HPDE6-E6E7 (cell line): ENCODE results near the gene PARP6.

Source experiments
- DNase-seq: peaks from one replicate; pipeline ENCODE4 v3.0.0; 2011; ENCODE audit warnings: missing footprints; ENCODE audit errors: extremely low spot score

The PARP6 gene, protein sequence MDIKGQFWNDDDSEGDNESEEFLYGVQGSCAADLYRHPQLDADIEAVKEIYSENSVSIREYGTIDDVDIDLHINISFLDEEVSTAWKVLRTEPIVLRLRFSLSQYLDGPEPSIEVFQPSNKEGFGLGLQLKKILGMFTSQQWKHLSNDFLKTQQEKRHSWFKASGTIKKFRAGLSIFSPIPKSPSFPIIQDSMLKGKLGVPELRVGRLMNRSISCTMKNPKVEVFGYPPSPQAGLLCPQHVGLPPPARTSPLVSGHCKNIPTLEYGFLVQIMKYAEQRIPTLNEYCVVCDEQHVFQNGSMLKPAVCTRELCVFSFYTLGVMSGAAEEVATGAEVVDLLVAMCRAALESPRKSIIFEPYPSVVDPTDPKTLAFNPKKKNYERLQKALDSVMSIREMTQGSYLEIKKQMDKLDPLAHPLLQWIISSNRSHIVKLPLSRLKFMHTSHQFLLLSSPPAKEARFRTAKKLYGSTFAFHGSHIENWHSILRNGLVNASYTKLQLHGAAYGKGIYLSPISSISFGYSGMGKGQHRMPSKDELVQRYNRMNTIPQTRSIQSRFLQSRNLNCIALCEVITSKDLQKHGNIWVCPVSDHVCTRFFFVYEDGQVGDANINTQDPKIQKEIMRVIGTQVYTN

DNA sequence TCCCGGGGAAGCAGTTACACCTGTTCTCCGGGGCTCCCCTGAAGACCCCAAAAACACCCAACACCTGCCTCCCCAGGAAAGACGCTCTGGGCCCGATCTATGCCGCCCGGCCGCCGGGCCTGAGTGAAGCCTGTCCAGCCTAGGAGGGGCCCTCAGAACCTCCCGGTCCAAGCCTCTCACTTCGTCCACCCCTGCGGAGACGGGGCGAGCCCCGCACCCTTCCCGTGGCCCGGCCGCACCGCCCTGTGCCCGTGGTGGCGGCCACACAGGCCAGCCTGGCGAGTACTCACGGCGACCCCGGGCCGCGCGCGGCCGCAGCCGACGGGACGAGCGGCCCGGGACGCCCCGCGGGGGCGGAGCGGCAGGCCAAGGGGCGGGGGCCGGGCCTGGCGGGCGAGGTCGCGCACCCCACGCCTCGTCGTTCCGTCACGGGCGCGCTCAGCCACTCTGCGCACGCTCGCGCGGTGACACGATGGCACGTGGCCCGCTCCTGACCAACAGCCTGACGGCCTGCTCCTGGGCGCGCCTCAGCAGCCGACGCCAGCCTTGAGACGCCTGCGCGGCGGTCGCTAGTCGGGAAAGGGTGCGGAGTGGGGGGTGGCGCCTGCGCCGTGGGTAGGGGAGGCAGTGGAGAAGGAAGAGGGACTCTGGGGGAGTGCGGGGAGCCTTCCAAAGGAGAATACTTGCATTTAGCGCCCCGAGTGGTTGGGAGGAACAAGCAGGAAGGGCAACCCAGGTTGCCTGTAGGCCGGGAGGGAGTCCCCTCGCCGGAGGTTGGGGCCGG lies at the start of gene PARP6:
Gene PARP6 (minus strand): TSS at position 342 of the 784 bp plus-strand sequence. CDS start 5,077 bp downstream, outside the sequence.
- peak; percentile 100 for DNase-seq

DNA sequence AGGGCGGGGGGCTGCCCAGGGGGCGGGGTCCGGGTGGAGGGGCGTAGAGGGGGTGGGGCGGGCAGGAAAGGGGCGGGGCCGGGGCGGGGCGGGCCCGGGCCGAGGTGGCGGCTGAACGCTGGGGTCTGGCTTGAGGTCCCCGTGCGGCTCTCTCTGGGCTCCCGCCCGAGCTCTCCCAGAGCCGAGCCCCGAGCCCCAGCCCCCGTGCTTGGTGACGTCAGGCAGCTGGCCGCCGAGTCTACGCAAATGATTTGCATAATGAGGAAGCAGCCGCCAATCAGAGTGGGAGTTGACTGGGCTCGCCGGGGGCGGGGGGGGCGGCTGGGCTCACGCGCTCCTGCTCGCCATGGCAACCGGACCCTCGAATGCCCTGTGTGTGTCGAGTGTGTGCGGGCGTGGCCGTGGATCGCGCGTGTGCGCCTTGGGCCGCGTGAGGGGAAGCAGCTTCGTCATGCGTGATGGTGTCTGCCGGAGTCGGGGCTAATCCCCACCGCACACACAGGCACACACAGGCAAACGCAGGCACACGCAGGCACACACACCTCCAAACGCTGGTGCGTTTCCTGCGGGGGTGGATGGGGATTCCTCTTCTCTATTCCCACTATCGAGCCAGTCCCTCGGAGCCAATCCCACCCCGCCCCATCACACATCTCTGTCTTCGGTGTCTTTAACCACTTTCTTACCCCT lies 47.8 kb upstream of the PARP6 start, which contains the start of gene CELF6:
Gene CELF6 (minus strand): TSS at position 173 of the 687 bp plus-strand sequence. CDS start 283 bp downstream, outside the sequence.
- peak; percentile 70 for DNase-seq

DNA sequence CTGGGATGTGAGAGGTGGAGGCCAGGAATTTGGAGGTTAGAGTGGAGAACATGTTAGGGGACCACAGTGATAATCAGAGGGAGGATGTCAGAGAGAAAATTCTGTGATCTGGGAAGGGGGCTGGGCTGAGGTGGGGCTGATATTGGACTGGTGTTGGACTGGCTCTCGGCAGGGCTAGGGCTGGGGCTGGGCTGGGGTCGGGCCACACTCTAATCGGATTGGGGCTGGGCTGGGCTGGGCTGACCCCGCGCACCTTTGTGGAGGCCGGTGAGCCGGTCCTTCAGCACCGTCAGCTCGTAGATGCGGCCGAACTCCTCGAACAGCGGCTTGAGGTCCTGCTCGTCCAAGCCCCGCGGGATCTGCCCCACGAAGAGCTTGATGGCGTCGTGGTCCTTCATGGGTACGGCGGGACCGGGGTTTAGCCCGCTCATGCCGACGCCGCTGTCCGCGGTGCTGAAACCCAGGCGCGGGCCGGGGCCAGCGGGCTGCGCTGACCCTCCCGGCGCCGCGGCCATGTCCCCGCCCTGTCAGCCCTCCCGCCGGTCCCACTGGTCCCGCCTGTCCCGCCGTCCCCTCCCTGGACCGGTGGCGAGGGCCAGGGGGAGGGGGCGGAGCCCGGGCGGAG lies 47.1 kb upstream of the PARP6 start:
- DNase-seq: peak; percentile 59

DNA sequence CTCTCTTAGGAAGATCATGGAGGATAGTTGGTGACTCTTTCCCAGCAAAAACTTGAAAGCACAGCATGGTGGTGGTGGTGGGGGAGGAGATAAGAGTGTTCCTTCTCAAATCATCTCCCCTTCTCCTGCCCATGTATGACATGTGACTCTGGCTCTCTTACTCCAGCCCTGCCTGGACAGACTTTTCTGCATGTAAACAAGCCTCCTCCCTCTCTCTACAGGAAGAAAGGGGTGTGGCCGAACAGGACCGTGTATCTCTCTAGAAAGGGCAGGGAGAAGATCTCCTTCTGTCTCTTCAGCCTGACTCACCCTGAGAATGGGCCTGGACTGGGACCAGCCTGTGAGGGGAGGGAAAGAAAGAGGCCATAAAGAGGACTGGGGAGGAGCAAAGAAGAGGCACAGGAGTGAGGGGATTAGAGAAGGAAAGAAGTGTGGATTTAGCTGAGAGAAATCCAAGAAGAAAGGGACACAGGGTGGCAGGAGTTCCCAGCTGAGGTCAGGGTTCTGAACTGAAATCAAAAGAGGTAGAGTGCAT lies 46.1 kb upstream of the PARP6 start:
- DNase-seq: no peak

DNA sequence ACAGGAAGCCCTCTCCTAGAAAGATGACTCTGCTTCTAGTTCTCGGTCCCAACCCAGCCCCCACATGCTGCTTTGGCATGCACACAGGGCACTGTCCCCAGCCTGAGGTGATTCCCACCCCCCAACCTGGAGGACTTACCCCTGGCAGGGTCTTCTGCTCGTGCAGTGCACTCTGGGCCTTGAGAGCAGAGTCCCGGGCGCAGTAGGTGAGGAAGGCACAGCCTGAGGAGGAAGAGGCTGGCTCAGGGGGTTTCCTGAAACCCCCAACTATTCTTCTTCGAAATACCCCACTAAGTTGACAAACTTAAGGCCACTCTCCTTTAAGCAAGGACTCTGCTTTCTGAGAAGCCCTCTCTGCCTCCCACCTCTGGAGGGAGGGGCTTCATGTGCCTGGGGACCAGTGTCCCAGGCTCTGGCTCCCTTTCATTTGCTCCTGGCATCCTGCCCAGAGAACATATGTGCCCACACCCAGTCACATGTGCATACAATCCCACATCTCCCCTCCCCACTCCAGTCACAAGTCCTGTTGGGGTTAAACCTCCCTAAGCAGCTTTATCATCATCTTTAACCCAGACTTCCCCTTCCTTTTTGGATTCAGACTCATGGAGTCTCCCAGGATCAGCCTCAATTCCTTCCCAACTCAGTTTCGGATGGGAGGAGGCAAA lies 43.5 kb upstream of the PARP6 start:
- no peak for DNase-seq

DNA sequence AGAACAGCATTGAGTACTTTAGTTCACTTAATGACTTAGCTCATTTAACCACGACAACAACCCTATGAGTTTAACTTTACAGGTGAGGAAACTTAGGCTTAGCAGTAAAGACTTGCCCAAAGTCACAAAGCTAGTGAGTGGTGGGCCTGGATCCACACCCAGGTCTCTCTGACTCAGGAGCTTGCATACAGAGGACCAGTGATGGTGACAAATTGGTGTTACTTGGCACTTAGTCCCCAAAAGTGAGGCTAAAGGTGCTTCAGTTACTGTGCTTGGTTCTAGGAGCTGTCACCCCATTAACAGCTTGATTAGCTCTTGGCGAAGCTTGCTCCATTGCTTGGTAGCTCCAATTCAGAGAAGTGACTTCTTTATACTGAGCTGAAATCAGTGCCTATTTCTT lies 41.5 kb upstream of the PARP6 start:
- DNase-seq: no peak

DNA sequence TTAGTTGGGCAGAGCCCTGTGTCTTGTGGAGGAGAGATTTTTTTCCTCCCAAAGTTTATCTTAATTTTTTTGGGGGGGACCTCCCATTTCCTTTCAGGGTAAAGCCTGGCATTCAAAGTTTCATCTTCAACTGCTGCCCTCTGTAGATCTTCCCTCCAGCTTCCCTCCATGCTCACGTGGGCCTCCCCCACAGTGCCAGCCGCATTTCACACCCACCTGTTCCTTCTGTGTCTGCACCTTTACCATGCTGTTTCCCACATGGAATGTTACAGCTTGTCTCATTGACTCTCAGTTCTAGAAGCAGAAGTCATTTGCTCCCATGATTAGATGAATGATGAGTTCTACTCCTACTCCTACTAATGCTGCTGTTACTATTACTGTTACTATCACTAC lies 41.1 kb upstream of the PARP6 start:
- no peak for DNase-seq

DNA sequence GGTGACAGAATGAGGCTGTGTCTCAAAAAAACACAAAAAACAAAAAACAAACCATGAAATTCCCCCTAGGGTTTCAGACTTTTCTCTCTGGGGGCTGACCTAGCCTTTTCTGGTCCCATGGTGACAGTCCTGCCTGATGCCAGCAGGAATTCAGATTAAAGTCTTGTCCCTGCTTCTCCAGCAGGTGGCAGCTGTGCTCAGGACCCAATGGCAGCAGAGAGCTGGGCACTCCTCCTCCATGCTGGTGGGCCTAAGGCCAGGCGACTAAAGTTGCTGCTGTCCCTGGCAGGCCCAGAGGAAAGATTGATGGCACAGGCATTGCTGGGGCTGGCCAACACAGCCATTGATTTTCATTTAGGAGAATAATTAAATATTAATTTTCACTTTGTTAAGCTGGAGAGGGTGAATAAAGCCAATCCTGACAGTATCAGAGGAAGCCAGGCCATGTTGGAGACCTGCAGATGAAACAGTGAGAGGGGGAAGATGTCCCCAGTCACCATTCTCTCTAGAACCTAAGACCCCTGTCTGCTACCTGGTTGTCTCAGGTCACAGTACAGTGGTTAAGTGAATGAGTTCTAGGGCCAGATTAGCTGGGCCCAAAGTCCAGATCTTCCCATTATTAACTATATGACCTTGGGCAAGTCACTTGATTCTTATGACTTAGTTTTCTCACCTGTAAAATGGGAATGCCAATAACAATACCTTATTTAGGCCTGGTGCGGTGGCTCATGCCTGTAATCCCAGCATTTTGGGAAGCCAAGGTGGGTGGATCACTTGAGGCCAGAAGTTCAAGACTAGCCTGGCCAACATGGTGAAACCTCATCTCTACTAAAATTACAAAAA lies 40.5 kb upstream of the PARP6 start:
- peak; percentile 77 for DNase-seq

DNA sequence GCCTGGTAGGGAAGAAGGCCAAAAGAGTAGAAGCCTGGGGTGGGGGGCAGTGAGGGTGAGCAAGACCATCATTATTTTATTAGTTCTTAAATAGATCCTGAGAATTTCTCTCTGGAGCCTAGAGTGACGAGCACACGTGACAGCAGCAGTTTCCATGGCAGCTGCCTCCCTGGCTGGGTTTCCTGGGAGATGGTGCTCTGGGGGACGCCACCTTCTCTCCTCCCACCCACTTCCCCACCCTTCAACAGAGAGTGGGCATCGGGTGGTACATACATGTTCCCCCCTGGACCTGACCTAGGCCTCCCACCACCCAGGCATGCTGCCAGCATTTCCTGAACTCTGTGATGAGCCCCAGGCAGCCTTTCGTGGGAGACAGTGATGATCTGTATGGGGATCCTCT lies 34.7 kb upstream of the PARP6 start:
- no peak for DNase-seq

DNA sequence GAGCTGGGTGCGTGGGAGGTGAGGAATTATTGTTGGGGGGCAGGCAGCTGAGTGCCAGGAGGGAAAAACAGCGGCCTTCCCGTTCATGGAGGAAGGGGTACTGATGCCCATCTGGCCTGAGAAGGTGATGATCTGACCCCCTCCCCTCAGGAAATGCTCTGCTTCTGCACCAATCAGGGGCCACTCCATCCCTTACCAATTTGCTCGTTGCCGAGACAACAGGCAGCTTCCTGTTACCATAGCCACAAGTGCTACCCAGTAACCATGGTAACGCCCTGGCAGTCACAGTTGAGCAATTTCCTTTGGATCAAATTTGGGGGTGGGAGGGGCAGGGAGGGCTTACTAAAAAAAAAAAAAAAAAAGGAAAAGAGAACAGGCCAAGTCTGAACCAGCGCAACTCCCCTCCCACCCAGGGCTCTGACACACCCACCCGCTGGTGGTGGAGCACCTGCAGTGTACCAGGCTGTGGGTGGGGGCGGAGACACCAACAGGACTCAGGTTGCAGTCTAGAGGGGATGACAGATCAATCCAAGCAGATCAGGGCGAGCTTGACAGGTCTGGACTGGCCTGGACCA lies 33.9 kb upstream of the PARP6 start:
- DNase-seq: no peak

DNA sequence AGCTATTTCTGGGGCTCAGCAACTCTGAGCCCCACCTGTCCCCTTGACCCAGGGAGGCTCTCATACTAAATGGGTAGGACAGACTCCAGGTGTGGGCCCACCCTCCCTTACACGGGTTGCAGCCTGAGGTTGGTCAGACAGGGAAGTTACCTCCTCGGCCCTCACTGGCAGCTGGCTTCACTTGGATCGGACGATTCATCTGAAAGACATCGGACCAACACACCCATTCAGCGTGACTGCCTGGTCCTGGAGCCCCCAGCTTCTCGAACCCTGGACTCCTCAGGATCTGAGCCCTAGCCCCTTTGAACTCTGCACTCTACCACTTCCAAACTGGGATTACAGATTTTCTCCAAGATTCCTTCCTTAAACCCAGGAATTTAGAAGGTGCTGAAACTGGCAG lies 32.2 kb upstream of the PARP6 start:
- no peak for DNase-seq

DNA sequence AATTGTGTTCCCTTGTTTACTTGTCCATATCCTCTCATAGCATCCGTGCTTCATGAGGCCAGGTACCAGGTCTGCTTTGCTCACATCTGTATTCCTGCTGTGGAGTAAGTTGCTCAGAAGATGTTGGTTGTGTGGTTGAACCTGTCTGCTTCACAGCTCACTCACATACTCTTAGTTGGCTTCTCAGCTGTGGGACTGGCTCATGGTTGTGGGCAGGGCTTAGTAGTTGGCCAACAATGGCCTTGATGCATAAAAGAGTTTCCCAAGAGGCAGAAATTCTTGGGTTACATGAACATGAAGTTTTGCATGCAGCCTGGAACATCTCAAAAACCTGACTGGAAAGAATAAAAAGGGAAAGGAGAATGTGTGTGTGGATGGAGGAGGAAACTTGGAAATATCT lies 30.6 kb upstream of the PARP6 start:
- no peak for DNase-seq

DNA sequence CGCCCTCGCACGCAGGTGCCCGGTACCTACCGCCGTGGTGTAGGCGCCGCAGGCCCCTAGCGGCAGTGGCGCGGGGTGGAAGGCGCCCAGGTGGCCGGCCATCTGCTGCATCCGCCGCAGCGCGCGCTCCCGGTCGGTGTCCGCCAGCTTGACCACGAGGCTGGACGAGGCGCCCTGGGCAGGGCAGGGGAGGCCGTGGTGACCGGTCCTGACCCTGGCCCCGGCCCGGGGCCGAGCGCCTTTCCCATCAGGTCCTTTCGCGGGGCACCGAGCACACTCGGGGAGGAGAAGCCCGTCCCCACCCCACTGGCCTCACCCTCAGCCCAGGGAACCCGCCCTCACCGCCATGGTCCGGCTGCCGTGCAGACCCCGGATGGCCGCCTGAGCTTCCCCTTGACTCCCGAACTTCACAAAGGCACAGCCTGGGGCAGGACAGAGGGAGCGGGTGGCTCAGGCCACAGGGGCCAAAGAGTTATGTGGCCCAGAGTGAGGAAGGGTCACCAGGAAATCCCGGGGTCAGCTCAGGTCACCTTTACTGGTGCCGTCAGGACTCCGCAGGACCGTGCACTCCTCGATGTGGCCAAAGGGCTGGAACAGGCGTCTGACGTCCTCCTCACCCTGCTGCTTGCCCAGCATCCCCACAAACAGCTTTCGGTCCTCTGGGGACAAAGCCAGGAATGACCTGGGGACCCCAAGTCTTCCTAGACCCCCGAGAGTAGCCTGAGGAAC lies 17.4 kb upstream of the PARP6 start:
- DNase-seq: no peak

DNA sequence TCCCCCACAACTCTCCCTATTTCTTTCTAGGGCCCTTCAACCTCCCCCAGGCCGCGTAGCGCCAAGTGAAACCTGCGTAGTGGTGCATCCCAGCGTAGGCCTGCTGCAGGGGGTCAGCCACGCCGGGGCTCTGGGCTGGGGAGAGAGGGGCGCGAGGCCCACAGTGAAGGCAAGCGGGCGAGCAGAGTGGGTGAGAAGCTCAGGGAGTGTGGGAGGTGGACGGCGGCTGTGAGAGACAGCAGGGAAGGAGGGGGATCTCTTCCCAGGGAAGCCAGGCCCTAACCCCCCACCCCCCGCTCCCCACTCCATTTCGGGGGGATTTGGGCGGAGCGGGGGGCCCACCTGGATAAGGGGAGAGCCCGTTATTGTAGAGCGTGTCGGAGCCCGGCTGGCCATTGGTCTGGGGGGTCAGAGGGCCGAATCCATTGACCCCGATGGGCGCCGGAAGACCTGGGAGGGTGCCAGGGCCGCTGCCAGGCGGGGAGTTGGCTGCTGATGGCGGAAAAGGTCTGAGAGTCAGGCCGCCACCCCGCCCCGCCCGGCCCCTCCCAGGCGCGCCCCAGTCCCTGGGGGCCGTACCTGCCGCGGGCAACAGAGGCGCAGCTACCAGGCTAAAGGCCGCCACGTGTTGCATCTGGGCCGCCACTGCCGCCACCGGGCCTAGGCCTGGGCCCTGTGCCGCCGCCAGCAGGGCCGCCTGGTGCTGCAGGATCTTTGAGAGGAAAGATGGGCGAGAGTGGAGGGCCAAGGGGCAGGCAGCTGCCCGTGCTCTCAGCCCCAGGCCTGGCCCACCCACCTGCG lies 16.6 kb upstream of the PARP6 start:
- DNase-seq: no peak

DNA sequence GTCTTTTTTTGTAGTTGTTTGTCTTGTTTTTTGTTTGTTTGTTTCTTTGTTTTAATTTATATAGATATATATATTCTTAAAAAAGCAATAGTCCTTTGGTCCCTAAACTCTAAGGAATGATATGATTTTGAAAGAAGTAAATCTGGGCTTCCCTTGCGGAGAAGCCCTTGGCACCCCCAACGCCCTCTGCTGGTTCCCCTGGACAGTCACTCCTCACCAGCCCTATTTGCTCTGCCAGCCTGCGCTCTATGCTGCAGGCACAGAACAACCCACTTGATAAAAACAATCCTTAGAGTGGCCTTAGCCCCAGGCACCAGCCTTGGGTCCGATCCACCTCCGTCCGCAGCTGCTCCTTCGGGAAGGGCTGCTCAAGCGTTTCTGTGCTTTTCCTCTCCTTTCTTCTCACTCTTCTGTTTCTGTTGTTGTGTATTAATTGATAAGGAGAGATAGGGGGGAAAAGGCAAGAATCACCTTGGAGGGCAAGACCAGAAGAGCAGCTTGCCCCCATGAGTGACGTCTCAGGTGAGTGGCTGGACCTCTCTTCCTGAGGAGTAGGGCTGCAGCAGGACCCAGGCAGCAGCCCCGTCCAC lies 13.7 kb upstream of the PARP6 start:
- DNase-seq: no peak

DNA sequence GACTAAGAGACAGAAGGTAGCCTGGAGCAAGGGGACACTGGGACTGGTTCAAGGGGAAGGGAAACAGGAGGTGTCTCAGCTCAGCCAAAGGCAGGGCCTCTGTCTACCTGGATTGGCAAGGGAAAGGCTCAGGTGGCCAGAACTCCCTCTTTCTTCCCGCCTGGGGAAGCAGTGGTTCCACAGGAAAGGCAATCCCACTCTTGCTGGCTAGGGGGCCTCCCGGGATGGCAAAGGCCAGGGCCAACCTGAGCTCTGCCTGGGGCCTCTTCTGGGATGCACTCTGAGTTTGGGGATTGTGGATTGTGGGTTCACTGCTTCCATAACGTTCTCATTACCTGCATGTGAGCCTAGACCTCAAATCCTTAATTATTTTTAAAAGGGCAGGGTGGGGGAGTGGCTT lies 13.0 kb upstream of the PARP6 start:
- DNase-seq: no peak

DNA sequence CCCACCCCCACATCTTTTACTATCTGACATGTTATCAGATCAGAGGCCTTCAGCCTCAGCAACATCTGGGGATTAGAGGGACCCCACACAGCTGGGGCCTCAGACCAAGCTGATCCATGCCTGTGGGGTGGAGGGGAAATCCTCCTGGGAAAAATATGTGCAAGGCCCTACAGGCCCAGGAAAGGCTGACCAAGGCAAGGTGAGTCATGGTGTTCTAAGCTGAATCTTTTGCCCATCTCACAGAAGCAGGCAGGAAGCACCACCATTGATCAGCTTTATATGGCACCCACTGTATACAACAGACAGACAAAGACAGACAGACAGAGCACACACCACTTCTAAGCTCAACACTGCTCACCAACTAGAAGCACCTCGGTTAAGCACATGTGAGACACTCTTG lies 12.4 kb upstream of the PARP6 start:
- peak; percentile 22 for DNase-seq
